Neuronal stem cell (in vitro differentiated cells): Measurements from ENCODE around the gene BIRC6.
"Not testable (repeated sequence)": the region's sequence is repeated elsewhere in the genome, so short reads cannot be mapped to it uniquely, and the experiment has no call there.

Experiments
- DNase-seq: peaks from one replicate; pipeline ENCODE4 v3.0.0-alpha.2; 2013; ENCODE audit warnings: low spot score
- H2AFZ ChIP-seq: one replicate; pipeline ENCODE4 v1.6.1; 2013; ENCODE audit warnings: mild to moderate bottlenecking, low read length, inconsistent platforms
- H2AK5ac ChIP-seq: 2 replicates; pipeline ENCODE4 v1.6.1; 2013; ENCODE audit warnings: low read depth, mild to moderate bottlenecking, inconsistent platforms, low read length, moderate library complexity, mixed read lengths
- H2BK120ac ChIP-seq: 2 replicates; pipeline ENCODE4 v1.6.1; 2013; ENCODE audit warnings: low read depth, mild to moderate bottlenecking, inconsistent platforms, low read length, moderate library complexity, mixed read lengths
- H2BK12ac ChIP-seq: one replicate; pipeline ENCODE4 v1.6.1; 2013; ENCODE audit warnings: low read length, inconsistent platforms
- H2BK15ac ChIP-seq: 2 replicates; pipeline ENCODE4 v1.6.1; 2013; ENCODE audit warnings: mild to moderate bottlenecking, low read length, inconsistent platforms, mixed read lengths
- H2BK5ac ChIP-seq: one replicate; pipeline ENCODE4 v1.6.1; 2013; ENCODE audit warnings: inconsistent platforms, mild to moderate bottlenecking, low read length, moderate library complexity
- H3K14ac ChIP-seq: one replicate; pipeline ENCODE4 v1.6.1; 2013; ENCODE audit warnings: low read length, inconsistent platforms
- H3K18ac ChIP-seq: 2 replicates; pipeline ENCODE4 v1.6.1; 2013; ENCODE audit warnings: low read length, inconsistent platforms
- H3K23ac ChIP-seq: 2 replicates; pipeline ENCODE4 v1.6.1; 2013; ENCODE audit warnings: low read depth, mild to moderate bottlenecking, mixed read lengths, low read length, inconsistent platforms; ENCODE audit not compliant: poor library complexity
- H3K27ac ChIP-seq: replicated peaks from 3 replicates; pipeline ENCODE4 v1.5.1; 2013; ENCODE audit warnings: low read length, inconsistent platforms
- H3K27me3 ChIP-seq, 3 experiments: 2 replicates each; pipeline ENCODE4 v1.6.1; 2013; ENCODE audit warnings: low read length in 3 of 3, mild to moderate bottlenecking in 2 of 3, inconsistent platforms in 1 of 3, low read depth in 1 of 3, mixed read lengths in 1 of 3, moderate library complexity in 1 of 3; ENCODE audit not compliant: control insufficient read depth in 3 of 3, insufficient read depth in 3 of 3
- H3K36me3 ChIP-seq, 2 donors: replicated peaks in 1 of 2; 2 replicates each; pipeline ENCODE4 v1.6.1; 2013; ENCODE audit warnings: low read length in 2 of 2; ENCODE audit not compliant: control insufficient read depth in 2 of 2, insufficient read depth in 2 of 2
- H3K4ac ChIP-seq: 2 replicates; pipeline ENCODE4 v1.6.1; 2013; ENCODE audit warnings: inconsistent platforms, mild to moderate bottlenecking, low read length, moderate library complexity
- H3K4me1 ChIP-seq, 2 donors: 1 replicate in 1 of 2; 2 replicates in 1 of 2; pipeline ENCODE4 v1.6.1; 2013; ENCODE audit warnings: low read length in 2 of 2, low read depth in 1 of 2; ENCODE audit not compliant: control insufficient read depth in 2 of 2, insufficient read depth in 1 of 2
- H3K4me2 ChIP-seq: one replicate; pipeline ENCODE4 v1.6.1; 2013; ENCODE audit warnings: mild to moderate bottlenecking, low read length, inconsistent platforms; ENCODE audit not compliant: insufficient read depth, poor library complexity, severe bottlenecking
- H3K4me3 ChIP-seq, 2 donors: 2 replicates each; pipeline ENCODE4 v1.5.1; 2013; ENCODE audit warnings: low read length in 2 of 2, mild to moderate bottlenecking in 2 of 2, inconsistent platforms in 1 of 2, moderate library complexity in 1 of 2
- H3K79me1 ChIP-seq: one replicate; pipeline ENCODE4 v1.6.1; 2013; ENCODE audit warnings: low read depth, mild to moderate bottlenecking, inconsistent platforms, low read length, moderate library complexity
- H3K9ac ChIP-seq: one replicate; pipeline ENCODE4 v1.6.1; 2013; ENCODE audit warnings: mild to moderate bottlenecking, low read depth, low read length, inconsistent platforms; ENCODE audit not compliant: poor library complexity
- H3K9me3 ChIP-seq, 2 donors: replicated peaks in 1 of 2; 2 replicates each; pipeline versions ENCODE3 to v1.6.1; 2013; ENCODE audit warnings: low read length in 2 of 2, mild to moderate bottlenecking in 2 of 2, inconsistent platforms in 1 of 2, low read depth in 1 of 2, mixed read lengths in 1 of 2, moderate library complexity in 1 of 2; ENCODE audit not compliant: control insufficient read depth in 2 of 2, insufficient read depth in 1 of 2
- H4K8ac ChIP-seq: one replicate; pipeline ENCODE4 v1.6.1; 2013; ENCODE audit warnings: low read depth, mild to moderate bottlenecking, inconsistent platforms, low read length, moderate library complexity
- H4K91ac ChIP-seq: one replicate; pipeline ENCODE4 v1.6.1; 2013; ENCODE audit warnings: low read length, low read depth, mild to moderate bottlenecking, inconsistent platforms; ENCODE audit not compliant: poor library complexity
- WGBS, 2 donors: extraction: QIAGEN DNeasy Blood & Tissue Kit; methylation state at CpG; one replicate each; pipeline ENCODE4 v1.1.7; 2013; ENCODE audit warnings: missing lambda C conversion rate in 2 of 2, mixed read lengths in 1 of 2; ENCODE audit not compliant: insufficient read length in 2 of 2, insufficient replicate concordance in 1 of 2; ENCODE audit errors: extremely low coverage in 2 of 2; 5-methylcytosine and 5-hydroxymethylcytosine counted together

BIRC6 gene

GRCh38 chr2:32457814-32458213 is 101.0 kb downstream of the BIRC6 start:
- H3K79me1 ChIP-seq: peaks cover 2% of the 10 kb centered on the region
- no peaks in the 10 kb centered on the region for H3K27me3 ChIP-seq
- no peak for DNase-seq
- no peak overlapping the region for H2BK12ac ChIP-seq
- H3K9me3 ChIP-seq: peaks cover 0 to 3% of the 10 kb centered on the region in 2 donors
- no peak overlapping the region for H2BK5ac ChIP-seq
- no peak overlapping the region for H3K27ac ChIP-seq
- H3K23ac ChIP-seq: no peak overlapping the region
- WGBS, 2 donors: no CpG with 5 or more reads among the region's 1 CpG
- no peak overlapping the region for H3K4ac ChIP-seq
- peaks cover 0 to 43% of the 10 kb centered on the region in 2 donors for H3K36me3 ChIP-seq
- H4K91ac ChIP-seq: no peak overlapping the region
- no peaks in the 10 kb centered on the region for H3K4me1 ChIP-seq
- no peak overlapping the region for H2AFZ ChIP-seq
- H3K18ac ChIP-seq: no peak overlapping the region
- no peak overlapping the region for H3K4me3 ChIP-seq
- no peak overlapping the region for H3K14ac ChIP-seq
- no peak overlapping the region for H2AK5ac ChIP-seq
- no peak overlapping the region for H2BK15ac ChIP-seq
- H3K4me2 ChIP-seq: no peak overlapping the region
- no peak overlapping the region for H2BK120ac ChIP-seq
- H4K8ac ChIP-seq: no peak overlapping the region
- no peak overlapping the region for H3K9ac ChIP-seq

GRCh38 chr2:32460861-32461260 is 104.0 kb downstream of the BIRC6 start:
- H3K27me3 ChIP-seq, H3K14ac ChIP-seq, H3K79me1 ChIP-seq, H3K9ac ChIP-seq, H2BK120ac ChIP-seq, H4K8ac ChIP-seq, H3K4me2 ChIP-seq, H3K4me3 ChIP-seq, H2AK5ac ChIP-seq, H3K4ac ChIP-seq, DNase-seq, H3K23ac ChIP-seq, H2BK15ac ChIP-seq, H3K18ac ChIP-seq, H3K27ac ChIP-seq, H2AFZ ChIP-seq, H2BK12ac ChIP-seq, H2BK5ac ChIP-seq, H4K91ac ChIP-seq, H3K4me1 ChIP-seq: not testable (repeated sequence)
- no CpG with 5 or more reads among the region's 2 CpGs for WGBS, 2 donors
- peaks cover 0 to 13% of the 10 kb centered on the region in 2 donors for H3K9me3 ChIP-seq
- H3K36me3 ChIP-seq: peaks cover 9 to 55% of the 10 kb centered on the region in 2 donors

- Histone ChIP-seq H3K23ac (no peak overlapping the region), H3K79me1 (peaks cover 2% of the 10 kb centered on the region), H2BK15ac (no peak overlapping the region), H3K27me3 (no peaks in the 10 kb centered on the region), H3K4ac (no peak overlapping the region), H2AFZ (no peak overlapping the region), H3K4me1 (no peaks in the 10 kb centered on the region), H4K8ac (no peak overlapping the region), H3K14ac (no peak overlapping the region), H2BK5ac (no peak overlapping the region), H2BK120ac (no peak overlapping the region), H4K91ac (no peak overlapping the region), H3K9ac (no peak overlapping the region), H3K4me3 (no peak overlapping the region), H3K36me3 (peaks cover 11 to 63% of the 10 kb centered on the region in 2 donors), H2BK12ac (no peak overlapping the region), H3K27ac (no peak overlapping the region), H2AK5ac (no peak overlapping the region), H3K4me2 (no peak overlapping the region), H3K18ac (no peak overlapping the region), H3K9me3 (peaks cover 0 to 10% of the 10 kb centered on the region in 2 donors)
- DNase-seq: no peak
- no CpG with 5 or more reads among the region's 4 CpGs for WGBS, 2 donors
Measured at GRCh38 chr2:32463110-32463509, 106.3 kb downstream of the BIRC6 start.

- no peak overlapping the region for H3K4me2 ChIP-seq
- no peak overlapping the region for H3K18ac ChIP-seq
- no peak overlapping the region for H4K91ac ChIP-seq
- no peak overlapping the region for H2BK12ac ChIP-seq
- H3K4me3 ChIP-seq: no peak overlapping the region
- peaks cover 12 to 76% of the 10 kb centered on the region in 2 donors for H3K36me3 ChIP-seq
- no peak overlapping the region for H3K14ac ChIP-seq
- H4K8ac ChIP-seq: no peak overlapping the region
- H2BK15ac ChIP-seq: no peak overlapping the region
- H3K4ac ChIP-seq: no peak overlapping the region
- no peak overlapping the region for H3K23ac ChIP-seq
- H3K9ac ChIP-seq: no peak overlapping the region
- H2AK5ac ChIP-seq: no peak overlapping the region
- H3K27ac ChIP-seq: no peak overlapping the region
- no peaks in the 10 kb centered on the region for H3K4me1 ChIP-seq
- no CpG with 5 or more reads among the region's 2 CpGs for WGBS, 2 donors
- H3K9me3 ChIP-seq: peaks cover 0 to 10% of the 10 kb centered on the region in 2 donors
- DNase-seq: no peak
- H3K27me3 ChIP-seq: no peaks in the 10 kb centered on the region
- peaks cover 2% of the 10 kb centered on the region for H3K79me1 ChIP-seq
- no peak overlapping the region for H2BK120ac ChIP-seq
- no peak overlapping the region for H2AFZ ChIP-seq
- no peak overlapping the region for H2BK5ac ChIP-seq
Measured at GRCh38 chr2:32464431-32464830, 107.6 kb downstream of the BIRC6 start.
